CD14-positive monocyte (primary cell): ENCODE measurements around the gene PCCA. TPM values are rescaled to one million over a fixed set of nuclear protein-coding genes. Genes with fewer than 3 reads are reported as not detected.

Source experiments
- DNase-seq, 3 donors: peaks; one replicate each; pipeline ENCODE4 v3.0.0-alpha.2; 2011 to 2022
- H2AFZ ChIP-seq: 2 replicates; pipeline ENCODE4 v1.6.0; 2012; ENCODE audit warnings: mild to moderate bottlenecking, low read depth, low read length, inconsistent platforms; ENCODE audit not compliant: insufficient read depth, poor library complexity, severe bottlenecking
- H3K27ac ChIP-seq, 2 donors: 1 replicate in 1 of 2; 2 replicates in 1 of 2; pipeline ENCODE4 v1.5.1; 2012 to 2013; ENCODE audit warnings: low read length in 2 of 2, control low read depth in 1 of 2, inconsistent platforms in 1 of 2, low read depth in 1 of 2, mild to moderate bottlenecking in 1 of 2
- H3K27me3 ChIP-seq, 2 donors: one replicate each; pipeline versions ENCODE4 v1.6.0 to v1.6.1; 2011 to 2013; ENCODE audit warnings: low read length in 2 of 2; ENCODE audit not compliant: control insufficient read depth in 2 of 2, insufficient read depth in 2 of 2
- H3K36me3 ChIP-seq, 2 donors: replicated peaks in 1 of 2; 1 replicate in 1 of 2; 2 replicates in 1 of 2; pipeline versions ENCODE4 v1.5.1 to v1.6.1; 2012 to 2013; ENCODE audit warnings: low read length in 2 of 2, control low read depth in 1 of 2, inconsistent platforms in 1 of 2, mild to moderate bottlenecking in 1 of 2; ENCODE audit not compliant: insufficient read depth in 2 of 2, control insufficient read depth in 1 of 2
- H3K4me1 ChIP-seq, 2 donors: 1 replicate in 1 of 2; 2 replicates in 1 of 2; pipeline versions ENCODE4 v1.5.1 to v1.6.1; 2012 to 2013; ENCODE audit warnings: low read length in 2 of 2, control low read depth in 1 of 2, inconsistent platforms in 1 of 2, mild to moderate bottlenecking in 1 of 2, moderate library complexity in 1 of 2; ENCODE audit not compliant: insufficient read depth in 2 of 2, control insufficient read depth in 1 of 2
- H3K4me2 ChIP-seq: replicated peaks from 2 replicates; pipeline ENCODE3; 2012; ENCODE audit warnings: low read length, moderate library complexity, mild to moderate bottlenecking; ENCODE audit not compliant: poor library complexity, severe bottlenecking; ENCODE audit errors: extremely low read depth
- H3K4me3 ChIP-seq, 3 experiments: fragments of 200-600 bp in 1 of 3; sonication (generic) in 1 of 3; replicated peaks in 1 of 3; 1 replicate in 2 of 3; 2 replicates in 1 of 3; pipeline ENCODE4 v1.5.1; 2011 to 2013; ENCODE audit warnings: low read length in 3 of 3, mild to moderate bottlenecking in 3 of 3, control low read depth in 2 of 3, low read depth in 2 of 3, inconsistent platforms in 1 of 3, moderate library complexity in 1 of 3
- H3K79me2 ChIP-seq: 2 replicates; pipeline ENCODE4 v1.6.0; 2012; ENCODE audit warnings: mild to moderate bottlenecking, control low read depth, inconsistent platforms, low read length, moderate library complexity; ENCODE audit not compliant: insufficient read depth
- H3K9ac ChIP-seq: 2 replicates; pipeline ENCODE4 v1.6.0; 2017; ENCODE audit warnings: low read length, mild to moderate bottlenecking; ENCODE audit not compliant: insufficient read depth, poor library complexity, severe bottlenecking
- H3K9me3 ChIP-seq, 2 donors: replicated peaks in 1 of 2; 1 replicate in 1 of 2; 2 replicates in 1 of 2; pipeline versions ENCODE4 v1.5.1 to v1.6.1; 2012 to 2013; ENCODE audit warnings: low read length in 2 of 2, control low read depth in 1 of 2; ENCODE audit not compliant: control insufficient read depth in 1 of 2, insufficient read depth in 1 of 2
- H4K20me1 ChIP-seq: 2 replicates; pipeline ENCODE4 v1.6.0; 2012; ENCODE audit warnings: mild to moderate bottlenecking, low read length, control low read depth, moderate library complexity; ENCODE audit not compliant: insufficient read depth
- H3K27ac Mint-ChIP-seq, 7 donors: one replicate each; pipeline ENCODE4 v1.8.0; 2020; ENCODE audit warnings: mild to moderate bottlenecking in 7 of 7, mixed read lengths in 7 of 7, moderate library complexity in 6 of 7, inconsistent platforms in 2 of 7
- H3K27me3 Mint-ChIP-seq, 3 donors: one replicate each; pipeline ENCODE4 v1.8.0; 2021 to 2022; ENCODE audit warnings: low read depth in 3 of 3, mild to moderate bottlenecking in 3 of 3, mixed read lengths in 3 of 3, moderate library complexity in 3 of 3, inconsistent platforms in 1 of 3
- H3K36me3 Mint-ChIP-seq, 2 donors: one replicate each; pipeline ENCODE4 v1.8.0; 2020; ENCODE audit warnings: mixed read lengths in 2 of 2, inconsistent platforms in 1 of 2, mild to moderate bottlenecking in 1 of 2
- H3K4me1 Mint-ChIP-seq: one replicate; pipeline ENCODE4 v1.8.0; 2020; ENCODE audit warnings: mild to moderate bottlenecking, mixed read lengths
- H3K4me3 Mint-ChIP-seq, 2 donors: one replicate each; pipeline ENCODE4 v1.8.0; 2020; ENCODE audit warnings: mild to moderate bottlenecking in 2 of 2, mixed read lengths in 2 of 2, moderate library complexity in 1 of 2
- H3K9me3 Mint-ChIP-seq, 7 donors: one replicate each; pipeline ENCODE4 v1.8.0; 2020 to 2022; ENCODE audit warnings: mixed read lengths in 7 of 7, mild to moderate bottlenecking in 6 of 7, moderate library complexity in 6 of 7, inconsistent platforms in 2 of 7
- WGBS: methylation state at CpG from one replicate; pipeline ENCODE4 v1.1.5; 2013; ENCODE audit warnings: missing lambda C conversion rate; ENCODE audit not compliant: insufficient coverage; 5-methylcytosine and 5-hydroxymethylcytosine counted together
- intact Hi-C, 2 donors: fragments of 100-400 bp; cut with micrococcal nuclease; formaldehyde crosslinking; loops; one replicate each; pipeline versions ENCODE4 v1.15.0 to v1.15.1; 2023
- polyA plus RNA-seq, 3 donors: library from polyadenylated mRNA; depleted of rRNA in 1 of 3; unstranded in 2 of 3; stranded (reverse) in 1 of 3; fragments of 300-500 nt in 2 of 3; fragments of >200 nt in 1 of 3; fragmentation: Illumina TruSeq in 2 of 3; gene quantifications; 1 replicate in 2 of 3; 2 replicates in 1 of 3; pipeline ENCODE4 v1.2.3, GENCODE V29; 2012 to 2021
- TF ChIP-seq, protein P1 (sequence below): fragments of 200-600 bp; IDR thresholded peaks from one replicate; pipeline ENCODE4 v1.8.0; 2022; ENCODE audit warnings: antibody characterized with exemption, mild to moderate bottlenecking

PCCA gene
- polyA plus RNA-seq, 3 donors = 4.4 to 13.5 (median 11.9) TPM

DNA sequence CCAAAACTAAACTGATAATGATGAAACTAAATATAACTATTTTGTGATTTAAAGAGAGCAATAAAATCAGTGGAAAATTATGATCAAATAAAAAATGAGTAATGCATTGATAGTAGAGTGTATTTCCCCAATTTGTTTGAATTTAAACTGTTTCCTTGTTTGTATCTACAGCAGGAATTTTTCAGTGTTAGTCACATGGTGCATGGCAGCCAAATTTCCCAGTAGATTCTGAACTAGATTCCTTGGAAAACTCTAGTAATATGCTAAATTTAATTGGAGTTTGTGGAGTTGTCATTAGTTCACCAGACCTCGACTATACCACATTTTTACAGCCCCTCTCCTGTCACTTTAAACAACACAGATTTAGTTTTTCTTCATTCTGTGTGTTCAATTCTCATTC, 156.2 kb downstream of the PCCA start:
- H3K27ac Mint-ChIP-seq = no peak overlapping the region
- H3K36me3 Mint-ChIP-seq = no peaks in the 10 kb centered on the region
- Histone ChIP-seq H3K27me3 (no peaks in the 10 kb centered on the region), H3K36me3 (no peaks in the 10 kb centered on the region), H2AFZ (no peak overlapping the region), H3K79me2 (no peaks in the 10 kb centered on the region), H3K4me3 (no peak overlapping the region), H3K9ac (no peak overlapping the region), H3K4me1 (no peaks in the 10 kb centered on the region), H3K27ac (no peak overlapping the region), H3K4me2 (no peak overlapping the region), H4K20me1 (no peaks in the 10 kb centered on the region), H3K9me3 (peaks cover 3 to 8% of the 10 kb centered on the region in 2 donors)
- no peak overlapping the region for H3K4me3 Mint-ChIP-seq
- peaks cover 5 to 21% (median 19%) of the 10 kb centered on the region in 7 donors for H3K9me3 Mint-ChIP-seq
- TF ChIP-seq, protein P1, sequence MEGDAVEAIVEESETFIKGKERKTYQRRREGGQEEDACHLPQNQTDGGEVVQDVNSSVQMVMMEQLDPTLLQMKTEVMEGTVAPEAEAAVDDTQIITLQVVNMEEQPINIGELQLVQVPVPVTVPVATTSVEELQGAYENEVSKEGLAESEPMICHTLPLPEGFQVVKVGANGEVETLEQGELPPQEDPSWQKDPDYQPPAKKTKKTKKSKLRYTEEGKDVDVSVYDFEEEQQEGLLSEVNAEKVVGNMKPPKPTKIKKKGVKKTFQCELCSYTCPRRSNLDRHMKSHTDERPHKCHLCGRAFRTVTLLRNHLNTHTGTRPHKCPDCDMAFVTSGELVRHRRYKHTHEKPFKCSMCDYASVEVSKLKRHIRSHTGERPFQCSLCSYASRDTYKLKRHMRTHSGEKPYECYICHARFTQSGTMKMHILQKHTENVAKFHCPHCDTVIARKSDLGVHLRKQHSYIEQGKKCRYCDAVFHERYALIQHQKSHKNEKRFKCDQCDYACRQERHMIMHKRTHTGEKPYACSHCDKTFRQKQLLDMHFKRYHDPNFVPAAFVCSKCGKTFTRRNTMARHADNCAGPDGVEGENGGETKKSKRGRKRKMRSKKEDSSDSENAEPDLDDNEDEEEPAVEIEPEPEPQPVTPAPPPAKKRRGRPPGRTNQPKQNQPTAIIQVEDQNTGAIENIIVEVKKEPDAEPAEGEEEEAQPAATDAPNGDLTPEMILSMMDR = no peak
- intact Hi-C loops = no loop called here
- H3K4me1 Mint-ChIP-seq = no peaks in the 10 kb centered on the region
- H3K27me3 Mint-ChIP-seq = peaks cover 0 to 3% (median 1%) of the 10 kb centered on the region in 3 donors
- DNase-seq = no peak
- WGBS = no CpG with 5 or more reads among the region's 1 CpG

DNA sequence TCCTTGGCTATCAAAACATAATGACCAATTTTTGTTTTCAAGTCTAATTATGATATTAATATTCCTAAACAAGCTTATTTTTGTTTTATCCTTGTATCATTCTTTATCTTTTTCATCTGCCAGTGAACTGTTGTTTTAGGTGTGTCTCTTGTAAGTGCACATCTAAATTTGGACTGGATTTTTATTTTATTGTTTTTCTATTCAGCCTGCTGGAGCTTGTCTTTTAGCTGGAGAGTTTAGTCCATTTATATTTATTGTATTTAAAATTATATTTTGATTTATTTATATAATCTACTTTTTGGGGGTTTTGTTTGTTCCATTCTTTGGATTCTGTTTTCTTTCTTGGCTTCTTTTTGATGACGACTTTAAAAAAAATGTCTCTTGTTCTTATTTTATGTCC, 159.0 kb downstream of the PCCA start:
- DNase-seq = no peak
- Histone ChIP-seq H3K4me1 (no peaks in the 10 kb centered on the region), H3K4me2 (no peak overlapping the region), H2AFZ (no peak overlapping the region), H3K9ac (no peak overlapping the region), H3K36me3 (no peaks in the 10 kb centered on the region), H3K27me3 (no peaks in the 10 kb centered on the region), H3K79me2 (no peaks in the 10 kb centered on the region), H3K4me3 (no peak overlapping the region), H3K9me3 (peaks cover 3 to 8% of the 10 kb centered on the region in 2 donors), H3K27ac (no peak overlapping the region), H4K20me1 (no peaks in the 10 kb centered on the region)
- Mint-ChIP-seq H3K27ac (no peak overlapping the region), H3K4me1 (no peaks in the 10 kb centered on the region), H3K9me3 (peaks cover 9 to 21% (median 19%) of the 10 kb centered on the region in 7 donors), H3K27me3 (peaks cover 0 to 1% (median 1%) of the 10 kb centered on the region in 3 donors), H3K36me3 (no peaks in the 10 kb centered on the region), H3K4me3 (no peak overlapping the region)
- WGBS = no CpG with 5 or more reads among the region's 1 CpG
- TF ChIP-seq, protein P1 = no peak
- intact Hi-C loops = no loop called here
